ENCODE results near the gene SYNPO2. TPM values are rescaled to one million over a fixed set of nuclear protein-coding genes. Genes with fewer than 3 reads are reported as not detected.

The SYNPO2 gene
- total and polyA plus RNA-seq, 3 donors from 2014 or later, result 29.1 to 53.4 (median 44.3) TPM

DNA sequence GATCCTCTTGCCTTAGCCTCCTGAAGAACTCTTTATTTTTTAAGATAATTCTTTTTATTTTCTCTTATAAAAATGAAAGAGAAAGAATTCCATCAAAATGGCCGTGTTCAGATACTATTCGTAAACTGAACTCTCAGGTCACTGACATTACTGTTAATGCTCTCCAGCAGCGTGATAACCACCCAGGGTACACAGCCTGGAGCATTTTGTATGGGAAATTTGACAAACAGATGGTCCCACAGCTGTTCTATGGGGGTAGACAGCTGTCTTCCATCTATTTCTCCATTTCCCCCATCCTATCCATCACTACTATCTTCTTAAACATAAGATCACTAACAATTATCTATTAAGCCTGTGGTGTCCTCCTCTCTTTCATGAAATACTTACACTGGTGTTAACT, 47.8 kb downstream of the SYNPO2 start:
- Histone ChIP-seq H3K4me1 (peaks cover 14% of the 10 kb centered on the region), H3K9me3 (no peaks in the 10 kb centered on the region), H3K36me3 (ENCODE audit: low read depth, missing control alignments) (no peaks in the 10 kb centered on the region), H3K4me3 (no peak overlapping the region), H3K27me3 (no peaks in the 10 kb centered on the region), H3K27ac (no peak overlapping the region)
- TF ChIP-seq CTCF (IDR thresholded peaks at IDR 0.05) (no peak), POLR2A (IDR thresholded peaks at IDR 0.05) (no peak)
- no peak for DNase-seq
- intact Hi-C loops (cut with DNase I; ENCODE audit: low total_unique reads), result no loop called here
- 64 to 72% methylated on average over 3 of the region's 3 CpGs for WGBS, 2 donors

GRCh38 chr4:118939169-118939783, 50.6 kb downstream of the SYNPO2 start:
- Histone ChIP-seq H3K4me3 (no peak overlapping the region), H3K9me3 (no peaks in the 10 kb centered on the region), H3K27me3 (no peaks in the 10 kb centered on the region), H3K27ac (peak overlapping the region; percentile 22 to 28), H3K36me3 (ENCODE audit: low read depth, missing control alignments) (no peaks in the 10 kb centered on the region), H3K4me1 (peaks cover 23% of the 10 kb centered on the region)
- TF ChIP-seq CTCF (IDR thresholded peaks at IDR 0.05) (no peak), POLR2A (IDR thresholded peaks at IDR 0.05) (no peak)
- DNase-seq, result no peak
- WGBS, 2 donors, result 62% methylated on average over 10 of the region's 10 CpGs
- intact Hi-C loops (cut with DNase I; ENCODE audit: low total_unique reads), result no loop called here

DNA sequence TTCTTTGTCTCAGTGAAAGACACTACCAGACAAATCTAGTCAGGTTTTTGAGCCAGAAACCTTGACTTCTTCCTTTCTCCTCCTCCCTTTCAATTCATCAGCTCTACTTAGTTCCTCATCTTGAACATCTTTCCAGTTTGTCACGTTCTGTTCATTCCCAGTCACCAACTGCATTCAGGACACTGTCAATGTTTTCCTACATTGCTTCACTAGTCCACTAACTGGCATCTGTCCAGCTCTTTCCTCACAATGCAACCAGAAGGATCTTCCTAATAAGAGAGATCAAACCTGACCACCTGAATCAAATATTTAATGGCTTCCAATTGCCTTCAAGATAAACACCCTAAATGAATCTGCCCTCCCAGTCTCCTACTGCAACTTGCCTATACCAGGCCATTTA, 52.5 kb downstream of the SYNPO2 start:
- Histone ChIP-seq H3K4me1 (peaks cover 23% of the 10 kb centered on the region), H3K4me3 (no peak overlapping the region), H3K36me3 (ENCODE audit: low read depth, missing control alignments) (no peaks in the 10 kb centered on the region), H3K27ac (peak overlapping the region in 1 of 2 donors; percentile 34), H3K9me3 (no peaks in the 10 kb centered on the region), H3K27me3 (no peaks in the 10 kb centered on the region)
- intact Hi-C loops (cut with DNase I; ENCODE audit: low total_unique reads), result no loop called here
- TF ChIP-seq POLR2A (IDR thresholded peaks at IDR 0.05) (no peak), CTCF (IDR thresholded peaks at IDR 0.05) (no peak)
- WGBS, 2 donors, result 40 to 47% methylated on average over 1 of the region's 1 CpG
- DNase-seq, result peak; percentile 40

- WGBS, 2 donors, result 62 to 73% methylated on average over 6 of the region's 6 CpGs
- H3K4me3 ChIP-seq, result no peak overlapping the region
These were observed 53.1 kb downstream of the SYNPO2 start for GRCh38 chr4:118941799-118942198.

More at GRCh38 chr4:118941799-118942198, 53.1 kb downstream of the SYNPO2 start:
- Histone ChIP-seq H3K4me1 (peaks cover 23% of the 10 kb centered on the region), H3K27ac (peak overlapping the region in 1 of 2 donors; percentile 34), H3K27me3 (no peaks in the 10 kb centered on the region), H3K9me3 (no peaks in the 10 kb centered on the region), H3K36me3 (ENCODE audit: low read depth, missing control alignments) (no peaks in the 10 kb centered on the region)
- DNase-seq, result no peak
- no peak for TF ChIP-seq CTCF (IDR thresholded peaks at IDR 0.05)
- no peak for TF ChIP-seq POLR2A (IDR thresholded peaks at IDR 0.05)
- intact Hi-C loops (cut with DNase I; ENCODE audit: low total_unique reads), result no loop called here

Measured in testis (tissue), 3 donors.